B cell (primary cell): Measurements from ENCODE around the gene PPFIA1. TPM values are rescaled to one million over a fixed set of nuclear protein-coding genes. Genes with fewer than 3 reads are reported as not detected.
"Not testable (repeated sequence)": the region's sequence is repeated elsewhere in the genome, so short reads cannot be mapped to it uniquely, and the experiment has no call there.

Experiments
- ATAC-seq: fragments of 200-7000 bp; cut with Tn5 transposase; one replicate; pipeline ENCODE4 v1.10.0; 2021; ENCODE audit warnings: low read depth, mild to moderate bottlenecking, moderate number of reproducible peaks, moderate library complexity
- CTCF ChIA-PET: fragments of 350-600 bp; sonication (Branson Sonifier 250); formaldehyde crosslinking; loops from one replicate; lab custom pipeline; 2021; ENCODE audit warnings: antibody characterized with exemption, inconsistent platforms; lab: Charles Lee
- POLR2A ChIA-PET: fragments of 350-600 bp; sonication (Branson Sonifier 250); formaldehyde crosslinking; loops from one replicate; lab custom pipeline; 2021; ENCODE audit warnings: antibody characterized with exemption; lab: Charles Lee
- DNase-seq: peaks from one replicate; pipeline ENCODE4 v3.0.0; 2013
- H2AFZ ChIP-seq: 2 replicates; pipeline ENCODE4 v1.6.1; 2012; ENCODE audit warnings: mild to moderate bottlenecking, low read depth, low read length; ENCODE audit not compliant: insufficient read depth, poor library complexity, severe bottlenecking
- H3K27ac ChIP-seq, 2 donors: 1 replicate in 1 of 2; 2 replicates in 1 of 2; pipeline ENCODE4 v1.5.1; 2012 to 2013; ENCODE audit warnings: low read length in 2 of 2, mild to moderate bottlenecking in 2 of 2, moderate library complexity in 1 of 2
- H3K27me3 ChIP-seq, 4 experiments: fragments of 200-600 bp in 1 of 4; sonication (generic) in 1 of 4; replicated peaks in 1 of 4; 1 replicate in 2 of 4; 2 replicates in 2 of 4; pipeline versions ENCODE4 v1.6.1 to v1.7.0; 2013 to 2016; ENCODE audit warnings: low read length in 3 of 4, mild to moderate bottlenecking in 2 of 4, mixed read lengths in 1 of 4, moderate library complexity in 1 of 4; ENCODE audit not compliant: insufficient read depth in 4 of 4, control insufficient read depth in 3 of 4; ENCODE audit errors: control extremely low read depth in 1 of 4
- H3K36me3 ChIP-seq, 2 experiments: replicated peaks in 1 of 2; 1 replicate in 1 of 2; 2 replicates in 1 of 2; pipeline versions ENCODE4 v1.6.1 to v1.7.1; 2013; ENCODE audit warnings: low read length in 1 of 2; ENCODE audit not compliant: insufficient read depth in 2 of 2, control insufficient read depth in 1 of 2; ENCODE audit errors: control extremely low read depth in 1 of 2, extremely low read depth in 1 of 2
- H3K4me1 ChIP-seq, 2 donors: fragments of 200-600 bp in 1 of 2; sonication (generic) in 1 of 2; 1 replicate in 1 of 2; 2 replicates in 1 of 2; pipeline versions ENCODE4 v1.5.1 to v1.6.1; 2013 to 2017; ENCODE audit warnings: low read length in 2 of 2; ENCODE audit not compliant: control insufficient read depth in 2 of 2, insufficient read depth in 2 of 2
- H3K4me2 ChIP-seq: replicated peaks from 2 replicates; pipeline ENCODE3; 2012; ENCODE audit warnings: mild to moderate bottlenecking, low read depth, low read length; ENCODE audit not compliant: poor library complexity, severe bottlenecking
- H3K4me3 ChIP-seq, 5 experiments: fragments of 200-600 bp in 1 of 5; sonication (generic) in 1 of 5; 1 replicate in 3 of 5; 2 replicates in 2 of 5; pipeline versions ENCODE4 v1.5.1 to v1.7.0; 2011 to 2016; ENCODE audit warnings: low read length in 4 of 5, mild to moderate bottlenecking in 4 of 5, low read depth in 2 of 5, control low read depth in 1 of 5, moderate library complexity in 1 of 5; ENCODE audit not compliant: insufficient read depth in 1 of 5; ENCODE audit errors: control extremely low read depth in 1 of 5, extremely low read depth in 1 of 5
- H3K79me2 ChIP-seq: fragments of 200-600 bp; sonication (generic); one replicate; pipeline ENCODE4 v1.6.0; 2016; ENCODE audit warnings: low read length; ENCODE audit not compliant: control insufficient read depth, insufficient read depth
- H3K9ac ChIP-seq: fragments of 200-600 bp; sonication (generic); 2 replicates; pipeline ENCODE4 v1.6.1; 2017; ENCODE audit warnings: mild to moderate bottlenecking, low read length, moderate library complexity
- H3K9me3 ChIP-seq, 3 donors: one replicate each; pipeline versions ENCODE4 v1.6.1 to v1.7.1; 2013; ENCODE audit warnings: low read length in 2 of 3; ENCODE audit not compliant: control insufficient read depth in 2 of 3, insufficient read depth in 1 of 3; ENCODE audit errors: control extremely low read depth in 1 of 3
- H4K20me1 ChIP-seq: 2 replicates; pipeline ENCODE4 v1.6.0; 2012; ENCODE audit warnings: mild to moderate bottlenecking, low read length; ENCODE audit not compliant: insufficient read depth, control insufficient read depth, poor library complexity, severe bottlenecking
- H3K27ac Mint-ChIP-seq: one replicate; pipeline ENCODE4 v1.8.0; 2021; ENCODE audit warnings: mixed read lengths
- H3K27me3 Mint-ChIP-seq: one replicate; pipeline ENCODE4 v1.8.0; 2021; ENCODE audit warnings: mixed read lengths
- H3K4me1 Mint-ChIP-seq: one replicate; pipeline ENCODE4 v1.8.0; 2021; ENCODE audit warnings: mixed read lengths
- H3K4me3 Mint-ChIP-seq: one replicate; pipeline ENCODE4 v1.8.0; 2021; ENCODE audit warnings: mixed read lengths
- H3K9me3 Mint-ChIP-seq: one replicate; pipeline ENCODE4 v1.8.0; 2022; ENCODE audit warnings: mixed read lengths; ENCODE audit not compliant: insufficient read depth
- CTCF ChIP-seq: fragments of 200-600 bp; IDR thresholded peaks from one replicate; pipeline ENCODE4 v1.8.0; 2022; ENCODE audit warnings: antibody characterized with exemption, mild to moderate bottlenecking
- EZH2 ChIP-seq: IDR thresholded peaks from 2 replicates; pipeline ENCODE4 v1.6.1; 2012; ENCODE audit warnings: borderline replicate concordance, low read depth, mild to moderate bottlenecking, moderate library complexity, low read length; ENCODE audit not compliant: insufficient read depth, poor library complexity, severe bottlenecking
- WGBS: methylation state at CpG from one replicate; pipeline ENCODE4 v1.1.5; 2013; ENCODE audit warnings: missing lambda C conversion rate; ENCODE audit not compliant: insufficient coverage; 5-methylcytosine and 5-hydroxymethylcytosine counted together
- intact Hi-C: fragments of 100-400 bp; cut with micrococcal nuclease; formaldehyde crosslinking; loops from one replicate; pipeline ENCODE4 v1.10.0; 2022
- polyA plus RNA-seq: library from polyadenylated mRNA; depleted of rRNA; stranded (reverse); fragments of >200 nt; gene quantifications from 2 replicates; pipeline ENCODE4 v1.2.3, GENCODE V29; 2012
- total RNA-seq, 2 donors: library from RNA; stranded (reverse); fragments of 120-200 nt in 1 of 2; gene quantifications; 1 replicate in 1 of 2; 2 replicates in 1 of 2; pipeline versions ENCODE4 v1.2.3 to v1.2.4, GENCODE V29; 2013 to 2022

The PPFIA1 gene
- total and polyA plus RNA-seq, 2 donors (not counting 1 experiment from before 2014, with no cell fraction given): 21.8 to 70.4 TPM

- Histone ChIP-seq H2AFZ (no peak overlapping the region), H3K4me1 (no peaks in the 10 kb centered on the region), H4K20me1 (no peaks in the 10 kb centered on the region), H3K9me3 (peaks cover 0 to 8% (median 0%) of the 10 kb centered on the region in 3 donors), H3K36me3 (no peaks in the 10 kb centered on the region), H3K9ac (no peak overlapping the region), H3K4me2 (no peak overlapping the region), H3K4me3 (no peak overlapping the region), H3K27ac (no peak overlapping the region), H3K27me3 (peaks cover 0 to 20% (median 5%) of the 10 kb centered on the region in 4 experiments), H3K79me2 (no peaks in the 10 kb centered on the region)
- no peak for DNase-seq
- H3K4me3 Mint-ChIP-seq: no peak overlapping the region
- no peak overlapping the region for H3K27ac Mint-ChIP-seq
- no peak for ATAC-seq
- 100% methylated on average over 1 of the region's 6 CpGs for WGBS
- intact Hi-C loops: no loop called here
- ChIA-PET CTCF (no interaction called here), POLR2A (no interaction called here)
- H3K4me1 Mint-ChIP-seq: no peaks in the 10 kb centered on the region
- TF ChIP-seq EZH2: no peak
- TF ChIP-seq CTCF: no peak
- H3K9me3 Mint-ChIP-seq: no peaks in the 10 kb centered on the region
- H3K27me3 Mint-ChIP-seq: peaks cover 33% of the 10 kb centered on the region
These were observed 137.3 kb downstream of the PPFIA1 start for GRCh38 chr11:70407814-70408213.

- CTCF ChIA-PET, ATAC-seq, H4K20me1 ChIP-seq, H3K9ac ChIP-seq, H3K4me3 Mint-ChIP-seq, H3K36me3 ChIP-seq, H3K4me1 Mint-ChIP-seq, H3K9me3 ChIP-seq, H3K4me2 ChIP-seq, H3K9me3 Mint-ChIP-seq, H3K27ac Mint-ChIP-seq, H3K4me1 ChIP-seq, H2AFZ ChIP-seq, POLR2A ChIA-PET, H3K79me2 ChIP-seq, H3K4me3 ChIP-seq, H3K27ac ChIP-seq, DNase-seq, intact Hi-C loops: not testable (repeated sequence)
- WGBS: 38% methylated on average over 1 of the region's 4 CpGs
- H3K27me3 Mint-ChIP-seq: peaks cover 38% of the 10 kb centered on the region
- peaks cover 0 to 26% (median 5%) of the 10 kb centered on the region in 4 experiments for H3K27me3 ChIP-seq
These were observed 137.8 kb downstream of the PPFIA1 start for GRCh38 chr11:70408326-70408725.
